Lower leg skin (tissue), 3 donors: ENCODE data around the gene KCNIP2.

Source experiments
- CTCF ChIP-seq, 3 donors: fragments of 450-650 bp; IDR thresholded peaks; one replicate each; pipeline ENCODE4 v1.5.1; 2016; ENCODE audit warnings: antibody characterized with exemption in 3 of 3, mild to moderate bottlenecking in 3 of 3, moderate library complexity in 2 of 3
- POLR2A ChIP-seq, 2 donors: fragments of 450-650 bp; IDR thresholded peaks; one replicate each; pipeline ENCODE4 v1.6.1; 2016 to 2017; ENCODE audit warnings: antibody characterized with exemption in 2 of 2, mild to moderate bottlenecking in 1 of 2, moderate library complexity in 1 of 2

- no peak for TF ChIP-seq CTCF (IDR thresholded peaks at IDR 0.05)
- TF ChIP-seq POLR2A (IDR thresholded peaks at IDR 0.05) = no peak
Measured at GRCh38 chr10:101832325-101832771, 11.3 kb downstream of the KCNIP2 start.
